Activated T-cell treated with anti-CD3 and anti-CD28 coated beads, Interleukin-2, amount 50 U/mL, for 72 hours (primary cell): ENCODE results near the gene C1orf105. TPM values are rescaled to one million over a fixed set of nuclear protein-coding genes. Genes with fewer than 3 reads are reported as not detected.

ENCODE experiments used
- ATAC-seq, 2 donors: fragments of 150-1000 bp; cut with Tn5 transposase; replicated peaks in 1 of 2; 2 replicates each; pipeline ENCODE4 v1.10.0; 2021; ENCODE audit warnings: moderate library complexity in 2 of 2, mild to moderate bottlenecking in 1 of 2
- DNase-seq, 2 donors: peaks; one replicate each; pipeline ENCODE4 v3.0.0; 2021 to 2022; ENCODE audit warnings: mixed read lengths in 1 of 2
- H3K27ac Mint-ChIP-seq: one replicate; pipeline ENCODE4 v1.8.0; 2022; ENCODE audit warnings: mild to moderate bottlenecking, moderate library complexity, mixed read lengths
- H3K27me3 Mint-ChIP-seq: one replicate; pipeline ENCODE4 v1.8.0; 2022; ENCODE audit warnings: low read depth, mixed read lengths
- H3K36me3 Mint-ChIP-seq, 2 donors: one replicate each; pipeline ENCODE4 v1.8.0; 2022; ENCODE audit warnings: mixed read lengths in 2 of 2, mild to moderate bottlenecking in 1 of 2; ENCODE audit not compliant: insufficient read depth in 2 of 2
- H3K4me1 Mint-ChIP-seq: one replicate; pipeline ENCODE4 v1.8.0; 2022; ENCODE audit warnings: low read depth, mixed read lengths
- H3K4me3 Mint-ChIP-seq, 2 donors: one replicate each; pipeline ENCODE4 v1.8.0; 2022; ENCODE audit warnings: mild to moderate bottlenecking in 2 of 2, mixed read lengths in 2 of 2, moderate library complexity in 2 of 2
- H3K9me3 Mint-ChIP-seq, 2 donors: one replicate each; pipeline ENCODE4 v1.8.0; 2022; ENCODE audit warnings: mixed read lengths in 2 of 2
- total RNA-seq, 2 donors: library from RNA; stranded (reverse); gene quantifications; one replicate each; pipeline ENCODE4 v1.2.3, GENCODE V29; 2022

The C1orf105 gene
- total RNA-seq, 2 donors from 2014 or later = not detected

DNA sequence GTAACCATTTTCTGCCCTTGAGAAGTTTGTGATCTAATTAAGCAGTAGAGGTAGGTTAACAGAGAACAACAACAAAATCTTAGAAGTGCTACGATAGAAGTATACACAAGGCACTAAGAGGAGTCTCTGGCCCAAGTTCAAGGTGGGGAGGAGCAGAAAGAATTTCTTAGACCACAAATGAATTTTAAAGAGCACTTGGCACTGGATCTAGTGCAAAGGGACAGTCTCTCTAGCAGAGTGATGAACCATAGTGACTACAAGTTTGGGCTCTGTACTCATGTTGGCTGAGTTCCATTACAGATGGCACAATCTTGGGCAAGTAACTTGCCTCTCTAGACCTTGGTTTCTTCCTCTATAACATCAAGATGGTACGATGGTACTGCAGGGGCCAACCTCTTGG lies 56.7 kb downstream of the C1orf105 start:
- no peak overlapping the region for H3K27ac Mint-ChIP-seq
- no peak for ATAC-seq
- no peak for DNase-seq
- no peaks in the 10 kb centered on the region for H3K36me3 Mint-ChIP-seq
- H3K4me3 Mint-ChIP-seq = no peak overlapping the region
- peaks cover 7% of the 10 kb centered on the region for H3K4me1 Mint-ChIP-seq
- no peaks in the 10 kb centered on the region for H3K9me3 Mint-ChIP-seq
- H3K27me3 Mint-ChIP-seq = peaks cover 13% of the 10 kb centered on the region

DNA sequence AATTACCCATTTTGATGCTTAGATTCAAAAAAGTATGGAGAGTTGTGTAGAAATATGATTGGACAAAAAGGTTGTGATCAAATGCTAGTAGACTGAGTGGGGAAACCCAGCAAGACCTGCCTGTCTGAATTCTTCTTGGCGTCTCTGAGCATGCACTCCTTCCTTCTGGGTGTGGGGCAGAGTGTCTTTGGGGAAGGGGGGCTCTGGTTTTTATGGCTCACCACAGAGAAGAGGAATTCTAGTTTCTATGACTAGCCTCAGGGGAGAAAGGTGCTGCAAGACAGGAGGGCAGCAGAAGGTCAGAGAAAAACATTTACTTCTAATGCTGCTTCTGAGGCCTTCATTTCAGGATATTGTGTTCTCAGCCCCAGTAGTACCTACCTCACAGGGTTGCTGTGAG lies 57.3 kb downstream of the C1orf105 start:
- H3K4me1 Mint-ChIP-seq = peaks cover 7% of the 10 kb centered on the region
- H3K36me3 Mint-ChIP-seq = no peaks in the 10 kb centered on the region
- DNase-seq (no peak), ATAC-seq (no peak)
- H3K27ac Mint-ChIP-seq = no peak overlapping the region
- H3K9me3 Mint-ChIP-seq = no peaks in the 10 kb centered on the region
- H3K27me3 Mint-ChIP-seq = peaks cover 9% of the 10 kb centered on the region
- no peak overlapping the region for H3K4me3 Mint-ChIP-seq

DNA sequence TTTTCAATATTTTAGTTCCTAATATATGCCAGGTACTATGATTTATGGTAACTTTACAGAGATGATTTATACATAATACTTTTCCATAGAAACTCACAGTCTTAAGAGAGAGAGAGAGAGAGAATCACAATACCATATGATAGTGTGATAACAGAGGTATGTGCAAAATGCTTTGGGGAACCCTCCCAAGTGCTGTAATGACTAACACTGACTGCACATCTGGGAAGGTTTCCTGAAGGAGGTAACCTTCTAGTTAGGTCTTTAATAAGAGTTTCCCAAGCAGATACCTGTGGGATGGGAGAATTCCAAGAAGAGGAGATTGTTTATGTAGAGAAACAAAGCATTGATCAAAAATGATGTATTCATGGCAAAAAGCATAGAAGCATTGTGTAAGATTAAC lies 58.0 kb downstream of the C1orf105 start:
- no peaks in the 10 kb centered on the region for H3K36me3 Mint-ChIP-seq
- peaks cover 2% of the 10 kb centered on the region for H3K27me3 Mint-ChIP-seq
- ATAC-seq (no peak), DNase-seq (no peak)
- no peak overlapping the region for H3K27ac Mint-ChIP-seq
- no peaks in the 10 kb centered on the region for H3K9me3 Mint-ChIP-seq
- H3K4me3 Mint-ChIP-seq = no peak overlapping the region
- H3K4me1 Mint-ChIP-seq = peaks cover 7% of the 10 kb centered on the region

DNA sequence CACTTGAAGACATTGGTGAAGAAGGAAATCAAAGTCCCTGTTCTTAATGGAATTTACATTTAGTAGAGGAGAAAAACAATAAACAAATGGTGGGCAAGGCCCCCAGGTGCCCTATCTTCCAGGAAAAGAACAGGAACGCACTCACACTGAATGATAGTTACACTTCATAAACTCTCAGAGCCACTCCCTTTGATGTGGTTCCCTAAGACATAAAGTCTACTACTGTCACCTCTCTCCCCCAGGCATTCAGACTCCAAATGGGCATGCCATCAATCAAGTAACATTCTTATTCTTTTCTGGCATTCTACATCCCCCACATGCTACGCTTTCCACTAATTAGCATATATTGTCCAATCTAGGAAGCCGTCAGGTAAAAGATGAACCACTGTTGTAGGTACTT lies 59.9 kb downstream of the C1orf105 start:
- DNase-seq (no peak), ATAC-seq (no peak)
- Mint-ChIP-seq H3K27ac (no peak overlapping the region), H3K4me3 (no peak overlapping the region), H3K36me3 (no peaks in the 10 kb centered on the region), H3K9me3 (no peaks in the 10 kb centered on the region), H3K27me3 (no peaks in the 10 kb centered on the region), H3K4me1 (peaks cover 7% of the 10 kb centered on the region)

DNA sequence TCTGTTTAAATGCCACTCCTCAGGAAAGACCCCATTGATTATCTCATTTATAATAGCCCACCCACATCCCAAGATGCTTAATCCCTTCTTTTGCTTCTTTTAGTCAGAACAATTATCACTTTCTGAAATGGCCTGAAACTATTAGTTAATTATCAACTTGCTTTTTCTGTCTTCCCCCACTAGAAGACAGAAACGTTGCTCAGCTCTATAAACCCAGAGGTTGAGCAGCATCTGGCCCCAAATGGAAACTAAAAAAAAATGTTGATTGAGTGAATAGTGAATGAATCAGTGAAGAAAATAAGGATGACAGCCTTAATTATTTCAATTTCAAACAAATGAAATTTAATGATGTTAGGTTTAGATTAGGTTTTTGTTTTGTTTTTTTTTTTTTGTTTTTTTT lies 61.6 kb downstream of the C1orf105 start:
- H3K27me3 Mint-ChIP-seq = no peaks in the 10 kb centered on the region
- ATAC-seq (no peak), DNase-seq (no peak)
- no peaks in the 10 kb centered on the region for H3K36me3 Mint-ChIP-seq
- no peak overlapping the region for H3K27ac Mint-ChIP-seq
- peaks cover 9% of the 10 kb centered on the region for H3K4me1 Mint-ChIP-seq
- H3K9me3 Mint-ChIP-seq = no peaks in the 10 kb centered on the region
- H3K4me3 Mint-ChIP-seq = no peak overlapping the region

DNA sequence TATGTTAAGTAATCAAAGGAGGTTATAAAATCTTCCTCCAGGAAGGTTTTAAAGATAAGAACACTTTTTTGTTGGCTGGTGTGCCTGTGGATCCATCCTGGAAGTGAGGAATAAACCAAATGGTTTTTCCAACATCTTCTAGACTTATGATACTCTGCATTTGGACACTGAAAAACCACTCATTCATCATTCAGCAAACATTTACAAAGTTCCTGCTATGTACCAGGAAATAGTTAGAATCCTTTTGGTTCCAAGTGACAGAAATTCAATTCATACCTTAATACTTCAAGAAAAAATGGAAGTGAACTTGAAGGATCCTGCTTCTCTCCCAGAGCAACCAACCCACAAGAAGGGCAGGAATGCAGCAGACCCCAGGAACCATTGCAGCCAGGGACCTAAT lies 63.0 kb downstream of the C1orf105 start:
- Mint-ChIP-seq H3K4me3 (no peak overlapping the region), H3K9me3 (no peaks in the 10 kb centered on the region), H3K27ac (no peak overlapping the region), H3K36me3 (no peaks in the 10 kb centered on the region), H3K4me1 (peaks cover 18% of the 10 kb centered on the region), H3K27me3 (no peaks in the 10 kb centered on the region)
- ATAC-seq (no peak), DNase-seq (no peak)

DNA sequence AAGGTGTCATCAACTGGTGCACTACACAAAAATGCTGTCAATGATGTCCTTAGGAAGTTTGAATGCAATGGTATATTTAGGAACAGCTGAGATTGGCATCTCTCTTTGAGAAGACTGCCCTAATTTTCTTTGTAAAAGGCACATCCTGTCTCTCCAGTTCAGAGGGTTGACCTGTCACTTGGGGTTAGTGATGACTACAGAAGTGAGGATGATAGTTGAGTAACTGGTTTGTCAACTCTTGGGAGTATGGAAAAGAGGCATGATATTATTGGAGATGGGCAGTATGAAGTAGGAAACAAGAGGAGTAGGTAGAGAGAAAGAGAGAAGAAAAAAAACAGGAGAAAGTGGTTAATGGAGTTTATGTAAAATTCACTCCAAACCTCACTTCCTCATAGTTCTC lies 63.8 kb downstream of the C1orf105 start:
- peaks cover 18% of the 10 kb centered on the region for H3K4me1 Mint-ChIP-seq
- H3K36me3 Mint-ChIP-seq = no peaks in the 10 kb centered on the region
- ATAC-seq (no peak), DNase-seq (no peak)
- no peaks in the 10 kb centered on the region for H3K9me3 Mint-ChIP-seq
- H3K27me3 Mint-ChIP-seq = peaks cover 6% of the 10 kb centered on the region
- H3K27ac Mint-ChIP-seq = no peak overlapping the region
- no peak overlapping the region for H3K4me3 Mint-ChIP-seq

DNA sequence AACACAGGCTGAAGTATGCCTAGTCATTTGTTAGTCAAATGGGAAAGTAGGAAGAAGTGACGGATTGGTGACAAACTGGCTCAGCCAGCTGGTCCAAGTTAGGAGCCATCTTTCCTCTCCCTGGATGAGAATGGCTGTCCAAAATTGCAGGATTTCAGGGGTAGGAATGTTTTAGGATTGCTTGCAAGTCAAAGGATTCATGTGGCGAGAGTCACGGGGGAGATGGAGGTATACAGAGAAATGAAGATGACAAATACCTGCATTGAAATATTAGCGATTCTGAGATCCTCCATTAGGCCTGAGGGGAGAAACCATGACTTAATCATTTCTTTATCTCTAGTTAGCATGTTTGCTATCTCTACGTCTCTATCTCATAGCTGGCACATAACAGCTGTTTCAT lies 65.1 kb downstream of the C1orf105 start:
- H3K4me1 Mint-ChIP-seq = peaks cover 11% of the 10 kb centered on the region
- DNase-seq = no peak
- H3K27ac Mint-ChIP-seq = no peak overlapping the region
- ATAC-seq = no peak
- no peaks in the 10 kb centered on the region for H3K9me3 Mint-ChIP-seq
- H3K4me3 Mint-ChIP-seq = no peak overlapping the region
- H3K27me3 Mint-ChIP-seq = peaks cover 10% of the 10 kb centered on the region
- no peaks in the 10 kb centered on the region for H3K36me3 Mint-ChIP-seq

DNA sequence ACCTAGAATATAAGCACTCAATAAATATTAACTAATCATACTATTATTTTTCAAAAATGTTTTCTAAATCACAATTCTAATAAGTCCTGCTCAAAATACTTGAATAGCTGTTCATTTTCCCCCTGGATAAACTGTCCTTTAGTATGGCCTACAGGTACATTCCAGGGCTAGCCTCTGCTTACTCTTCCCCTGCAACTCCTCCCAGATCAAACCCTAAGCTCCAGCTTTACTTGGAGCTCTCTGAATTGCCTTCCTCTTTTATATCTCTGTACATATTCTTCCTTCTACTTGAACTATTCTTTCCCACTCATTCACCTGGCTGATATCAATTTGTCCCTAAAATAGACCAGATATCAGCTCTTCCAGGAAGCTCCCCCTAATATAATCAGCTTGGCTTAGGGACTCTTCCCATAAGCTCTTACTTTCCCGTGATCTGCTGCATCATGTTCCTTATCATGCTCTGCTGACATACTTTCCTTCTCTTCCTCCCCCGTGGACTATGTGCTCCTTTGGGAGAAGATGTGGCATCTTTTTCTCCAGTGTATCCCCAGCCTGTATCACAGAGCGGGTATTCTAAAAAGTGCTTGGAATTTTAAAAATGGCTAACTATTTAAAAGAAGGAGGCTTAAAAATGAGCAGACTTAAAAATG lies 66.4 kb downstream of the C1orf105 start:
- H3K9me3 Mint-ChIP-seq = no peaks in the 10 kb centered on the region
- no peaks in the 10 kb centered on the region for H3K36me3 Mint-ChIP-seq
- DNase-seq (no peak), ATAC-seq (no peak)
- H3K4me3 Mint-ChIP-seq = no peak overlapping the region
- peaks cover 11% of the 10 kb centered on the region for H3K4me1 Mint-ChIP-seq
- no peak overlapping the region for H3K27ac Mint-ChIP-seq
- H3K27me3 Mint-ChIP-seq = peaks cover 18% of the 10 kb centered on the region

DNA sequence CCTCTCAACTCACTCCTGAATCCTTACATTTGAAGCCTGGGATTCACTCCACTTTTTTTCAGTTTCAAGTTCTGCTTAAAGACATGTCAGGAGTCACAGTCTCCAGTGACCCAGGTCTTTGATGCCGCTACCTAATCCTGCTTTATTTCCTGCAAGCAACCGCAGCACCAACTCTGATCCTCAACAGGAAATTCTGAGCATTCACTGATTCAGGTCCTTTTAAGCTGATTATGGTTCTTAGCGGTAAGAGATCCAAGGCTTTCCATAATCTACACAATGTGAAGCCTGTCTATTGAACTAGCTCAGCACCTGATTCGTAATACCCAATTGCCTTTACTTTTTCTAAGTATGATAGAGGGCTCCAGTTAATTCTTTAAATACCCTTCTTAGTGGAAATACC lies 67.1 kb downstream of the C1orf105 start:
- H3K36me3 Mint-ChIP-seq = no peaks in the 10 kb centered on the region
- peaks cover 11% of the 10 kb centered on the region for H3K4me1 Mint-ChIP-seq
- H3K9me3 Mint-ChIP-seq = no peaks in the 10 kb centered on the region
- peaks cover 18% of the 10 kb centered on the region for H3K27me3 Mint-ChIP-seq
- no peak overlapping the region for H3K4me3 Mint-ChIP-seq
- H3K27ac Mint-ChIP-seq = no peak overlapping the region
- DNase-seq (no peak), ATAC-seq (no peak)

DNA sequence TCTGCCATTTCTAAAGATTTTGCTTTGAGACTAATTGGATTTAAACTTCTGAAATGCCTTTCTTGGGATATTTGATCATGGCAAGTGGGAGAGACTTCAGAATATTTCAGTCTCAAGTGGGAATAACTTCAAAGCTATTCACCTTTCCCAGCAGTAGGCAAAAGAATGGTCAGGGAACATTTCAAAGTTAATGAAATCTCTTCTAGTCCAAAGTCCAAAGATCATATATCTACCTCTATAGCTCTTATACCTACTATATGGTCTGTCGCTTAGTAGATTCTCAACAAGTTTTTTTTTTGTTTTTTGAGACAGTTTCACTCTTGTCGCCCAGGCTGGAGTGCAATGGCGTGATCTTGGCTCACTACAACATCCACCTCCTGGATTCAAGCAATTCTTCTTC lies 67.9 kb downstream of the C1orf105 start:
- Mint-ChIP-seq H3K36me3 (no peaks in the 10 kb centered on the region), H3K9me3 (no peaks in the 10 kb centered on the region), H3K27me3 (peaks cover 18% of the 10 kb centered on the region), H3K4me3 (no peak overlapping the region), H3K4me1 (peaks cover 11% of the 10 kb centered on the region), H3K27ac (no peak overlapping the region)
- DNase-seq = no peak
- no peak for ATAC-seq

DNA sequence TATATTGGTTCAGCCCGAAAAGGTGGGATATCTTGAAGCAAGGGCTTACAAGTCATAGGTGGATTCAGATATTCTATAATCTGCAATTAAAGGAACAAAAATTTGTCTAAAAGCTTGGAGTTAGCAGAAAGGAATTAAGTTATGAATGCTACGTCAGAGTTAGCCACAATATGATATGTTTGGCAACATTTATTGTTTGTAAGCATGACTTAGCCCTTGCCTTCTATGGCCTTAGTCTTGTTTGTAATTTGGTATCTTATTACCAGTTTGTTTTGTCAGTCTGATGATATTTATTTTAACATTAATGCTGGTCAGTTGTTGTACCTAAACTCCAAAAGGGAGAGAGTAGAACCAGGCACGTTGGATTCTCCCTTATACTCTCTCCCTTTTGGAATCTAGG lies 69.4 kb downstream of the C1orf105 start:
- peaks cover 23% of the 10 kb centered on the region for H3K27me3 Mint-ChIP-seq
- no peaks in the 10 kb centered on the region for H3K9me3 Mint-ChIP-seq
- DNase-seq = no peak
- H3K4me3 Mint-ChIP-seq = no peak overlapping the region
- peaks cover 11% of the 10 kb centered on the region for H3K4me1 Mint-ChIP-seq
- no peaks in the 10 kb centered on the region for H3K36me3 Mint-ChIP-seq
- no peak overlapping the region for H3K27ac Mint-ChIP-seq
- no peak for ATAC-seq

DNA sequence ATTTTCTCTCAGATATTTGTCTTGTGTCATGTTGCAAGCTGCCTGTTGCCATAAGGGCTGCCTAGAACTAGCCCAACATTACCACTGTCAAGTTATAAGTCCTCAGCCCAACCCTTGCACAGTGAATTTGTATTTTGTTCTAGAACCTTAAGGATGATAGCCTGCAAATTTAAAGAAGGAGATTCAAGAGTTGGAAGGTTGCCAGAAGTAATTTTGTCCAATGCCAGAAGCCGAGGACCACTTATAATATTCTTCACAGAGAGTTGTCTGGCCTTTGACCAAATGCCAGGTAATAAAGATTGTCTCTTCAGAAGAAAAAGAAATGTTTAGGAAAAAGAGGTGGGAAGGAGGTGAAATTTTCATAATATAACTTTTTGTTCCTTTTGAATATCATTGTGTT lies 71.9 kb downstream of the C1orf105 start:
- no peak overlapping the region for H3K27ac Mint-ChIP-seq
- H3K36me3 Mint-ChIP-seq = no peaks in the 10 kb centered on the region
- H3K4me3 Mint-ChIP-seq = no peak overlapping the region
- DNase-seq (no peak), ATAC-seq (no peak)
- no peaks in the 10 kb centered on the region for H3K9me3 Mint-ChIP-seq
- H3K27me3 Mint-ChIP-seq = peaks cover 23% of the 10 kb centered on the region
- peaks cover 5% of the 10 kb centered on the region for H3K4me1 Mint-ChIP-seq

DNA sequence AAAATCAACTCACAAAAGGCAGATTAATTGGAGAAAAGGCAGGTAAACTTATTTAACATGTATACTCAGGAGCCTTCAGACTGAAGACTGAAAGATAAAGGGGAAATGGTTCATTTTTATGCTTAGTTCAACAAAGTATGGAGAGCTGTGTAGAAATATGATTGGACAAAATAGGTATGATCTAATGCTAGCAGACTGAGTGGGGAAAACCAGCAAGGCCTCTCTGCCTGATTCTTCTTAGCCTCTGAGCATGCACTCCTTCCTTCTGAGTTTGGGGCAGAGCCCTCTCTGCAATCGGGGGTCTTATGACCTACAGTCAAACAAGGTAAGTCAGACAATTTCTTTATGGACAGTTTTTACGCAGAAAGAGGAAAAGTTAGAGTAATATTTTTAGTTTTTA lies 73.7 kb downstream of the C1orf105 start:
- no peaks in the 10 kb centered on the region for H3K4me1 Mint-ChIP-seq
- H3K9me3 Mint-ChIP-seq = no peaks in the 10 kb centered on the region
- no peak overlapping the region for H3K4me3 Mint-ChIP-seq
- H3K36me3 Mint-ChIP-seq = no peaks in the 10 kb centered on the region
- H3K27ac Mint-ChIP-seq = no peak overlapping the region
- DNase-seq (no peak), ATAC-seq (no peak)
- H3K27me3 Mint-ChIP-seq = peaks cover 17% of the 10 kb centered on the region
